ENCODE results near the gene CHMP1A. TPM values are rescaled to one million over a fixed set of nuclear protein-coding genes. Genes with fewer than 3 reads are reported as not detected.

Gene CHMP1A
- total and polyA plus RNA-seq, 2 of the 8 experiments (the other 6 are each of a cell fraction or from before 2014, with no cell fraction given): 64.4 to 75.8 TPM

DNA sequence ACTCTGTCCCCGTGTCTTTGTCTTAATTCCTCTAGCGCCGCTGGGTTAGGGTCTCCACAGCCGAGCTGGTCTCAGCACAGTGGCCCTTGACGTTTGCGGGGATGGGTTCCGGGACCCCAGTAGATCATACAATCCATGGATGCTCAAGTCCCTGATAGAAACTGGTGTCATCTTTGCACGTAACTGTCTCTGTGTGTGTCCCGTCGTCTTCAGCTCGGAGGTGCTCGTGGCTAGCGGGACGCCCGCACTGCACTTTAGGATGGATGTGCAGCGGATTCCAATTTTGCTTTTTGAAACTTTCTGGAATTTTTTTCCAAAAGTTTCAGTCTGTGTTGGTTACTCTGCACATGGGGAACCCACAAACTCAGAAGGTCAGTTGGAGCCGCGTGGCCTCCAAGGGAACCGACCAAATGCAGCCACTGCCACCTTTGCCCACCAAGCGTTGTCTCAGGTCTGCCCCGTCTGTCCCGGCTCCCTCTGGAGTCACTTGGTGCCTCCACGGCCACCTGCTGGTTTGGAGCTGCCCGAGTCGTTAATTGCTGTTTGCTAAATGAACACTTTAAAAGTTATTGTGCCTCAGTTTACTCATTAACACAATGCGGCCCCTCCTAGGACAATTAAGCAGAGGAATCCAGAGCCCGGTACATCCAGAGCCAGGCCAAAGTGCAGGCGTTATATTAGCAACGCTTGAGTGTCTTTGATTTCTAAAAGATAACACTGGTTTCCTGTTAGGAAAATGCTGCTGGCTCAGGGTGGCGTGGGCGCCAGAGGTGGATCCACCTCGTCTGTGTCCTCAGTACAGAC, 49.4 kb downstream of the CHMP1A start (continued):
- TF ChIP-seq, protein P1, sequence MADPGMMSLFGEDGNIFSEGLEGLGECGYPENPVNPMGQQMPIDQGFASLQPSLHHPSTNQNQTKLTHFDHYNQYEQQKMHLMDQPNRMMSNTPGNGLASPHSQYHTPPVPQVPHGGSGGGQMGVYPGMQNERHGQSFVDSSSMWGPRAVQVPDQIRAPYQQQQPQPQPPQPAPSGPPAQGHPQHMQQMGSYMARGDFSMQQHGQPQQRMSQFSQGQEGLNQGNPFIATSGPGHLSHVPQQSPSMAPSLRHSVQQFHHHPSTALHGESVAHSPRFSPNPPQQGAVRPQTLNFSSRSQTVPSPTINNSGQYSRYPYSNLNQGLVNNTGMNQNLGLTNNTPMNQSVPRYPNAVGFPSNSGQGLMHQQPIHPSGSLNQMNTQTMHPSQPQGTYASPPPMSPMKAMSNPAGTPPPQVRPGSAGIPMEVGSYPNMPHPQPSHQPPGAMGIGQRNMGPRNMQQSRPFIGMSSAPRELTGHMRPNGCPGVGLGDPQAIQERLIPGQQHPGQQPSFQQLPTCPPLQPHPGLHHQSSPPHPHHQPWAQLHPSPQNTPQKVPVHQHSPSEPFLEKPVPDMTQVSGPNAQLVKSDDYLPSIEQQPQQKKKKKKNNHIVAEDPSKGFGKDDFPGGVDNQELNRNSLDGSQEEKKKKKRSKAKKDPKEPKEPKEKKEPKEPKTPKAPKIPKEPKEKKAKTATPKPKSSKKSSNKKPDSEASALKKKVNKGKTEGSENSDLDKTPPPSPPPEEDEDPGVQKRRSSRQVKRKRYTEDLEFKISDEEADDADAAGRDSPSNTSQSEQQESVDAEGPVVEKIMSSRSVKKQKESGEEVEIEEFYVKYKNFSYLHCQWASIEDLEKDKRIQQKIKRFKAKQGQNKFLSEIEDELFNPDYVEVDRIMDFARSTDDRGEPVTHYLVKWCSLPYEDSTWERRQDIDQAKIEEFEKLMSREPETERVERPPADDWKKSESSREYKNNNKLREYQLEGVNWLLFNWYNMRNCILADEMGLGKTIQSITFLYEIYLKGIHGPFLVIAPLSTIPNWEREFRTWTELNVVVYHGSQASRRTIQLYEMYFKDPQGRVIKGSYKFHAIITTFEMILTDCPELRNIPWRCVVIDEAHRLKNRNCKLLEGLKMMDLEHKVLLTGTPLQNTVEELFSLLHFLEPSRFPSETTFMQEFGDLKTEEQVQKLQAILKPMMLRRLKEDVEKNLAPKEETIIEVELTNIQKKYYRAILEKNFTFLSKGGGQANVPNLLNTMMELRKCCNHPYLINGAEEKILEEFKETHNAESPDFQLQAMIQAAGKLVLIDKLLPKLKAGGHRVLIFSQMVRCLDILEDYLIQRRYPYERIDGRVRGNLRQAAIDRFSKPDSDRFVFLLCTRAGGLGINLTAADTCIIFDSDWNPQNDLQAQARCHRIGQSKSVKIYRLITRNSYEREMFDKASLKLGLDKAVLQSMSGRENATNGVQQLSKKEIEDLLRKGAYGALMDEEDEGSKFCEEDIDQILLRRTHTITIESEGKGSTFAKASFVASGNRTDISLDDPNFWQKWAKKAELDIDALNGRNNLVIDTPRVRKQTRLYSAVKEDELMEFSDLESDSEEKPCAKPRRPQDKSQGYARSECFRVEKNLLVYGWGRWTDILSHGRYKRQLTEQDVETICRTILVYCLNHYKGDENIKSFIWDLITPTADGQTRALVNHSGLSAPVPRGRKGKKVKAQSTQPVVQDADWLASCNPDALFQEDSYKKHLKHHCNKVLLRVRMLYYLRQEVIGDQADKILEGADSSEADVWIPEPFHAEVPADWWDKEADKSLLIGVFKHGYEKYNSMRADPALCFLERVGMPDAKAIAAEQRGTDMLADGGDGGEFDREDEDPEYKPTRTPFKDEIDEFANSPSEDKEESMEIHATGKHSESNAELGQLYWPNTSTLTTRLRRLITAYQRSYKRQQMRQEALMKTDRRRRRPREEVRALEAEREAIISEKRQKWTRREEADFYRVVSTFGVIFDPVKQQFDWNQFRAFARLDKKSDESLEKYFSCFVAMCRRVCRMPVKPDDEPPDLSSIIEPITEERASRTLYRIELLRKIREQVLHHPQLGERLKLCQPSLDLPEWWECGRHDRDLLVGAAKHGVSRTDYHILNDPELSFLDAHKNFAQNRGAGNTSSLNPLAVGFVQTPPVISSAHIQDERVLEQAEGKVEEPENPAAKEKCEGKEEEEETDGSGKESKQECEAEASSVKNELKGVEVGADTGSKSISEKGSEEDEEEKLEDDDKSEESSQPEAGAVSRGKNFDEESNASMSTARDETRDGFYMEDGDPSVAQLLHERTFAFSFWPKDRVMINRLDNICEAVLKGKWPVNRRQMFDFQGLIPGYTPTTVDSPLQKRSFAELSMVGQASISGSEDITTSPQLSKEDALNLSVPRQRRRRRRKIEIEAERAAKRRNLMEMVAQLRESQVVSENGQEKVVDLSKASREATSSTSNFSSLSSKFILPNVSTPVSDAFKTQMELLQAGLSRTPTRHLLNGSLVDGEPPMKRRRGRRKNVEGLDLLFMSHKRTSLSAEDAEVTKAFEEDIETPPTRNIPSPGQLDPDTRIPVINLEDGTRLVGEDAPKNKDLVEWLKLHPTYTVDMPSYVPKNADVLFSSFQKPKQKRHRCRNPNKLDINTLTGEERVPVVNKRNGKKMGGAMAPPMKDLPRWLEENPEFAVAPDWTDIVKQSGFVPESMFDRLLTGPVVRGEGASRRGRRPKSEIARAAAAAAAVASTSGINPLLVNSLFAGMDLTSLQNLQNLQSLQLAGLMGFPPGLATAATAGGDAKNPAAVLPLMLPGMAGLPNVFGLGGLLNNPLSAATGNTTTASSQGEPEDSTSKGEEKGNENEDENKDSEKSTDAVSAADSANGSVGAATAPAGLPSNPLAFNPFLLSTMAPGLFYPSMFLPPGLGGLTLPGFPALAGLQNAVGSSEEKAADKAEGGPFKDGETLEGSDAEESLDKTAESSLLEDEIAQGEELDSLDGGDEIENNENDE (IDR thresholded peaks at IDR 0.05; ENCODE audit: insufficient replicate concordance, low read length): no peak

Measured in H1 (cell line).